ENCODE measurements around the gene SYT17.

Gene SYT17

DNA sequence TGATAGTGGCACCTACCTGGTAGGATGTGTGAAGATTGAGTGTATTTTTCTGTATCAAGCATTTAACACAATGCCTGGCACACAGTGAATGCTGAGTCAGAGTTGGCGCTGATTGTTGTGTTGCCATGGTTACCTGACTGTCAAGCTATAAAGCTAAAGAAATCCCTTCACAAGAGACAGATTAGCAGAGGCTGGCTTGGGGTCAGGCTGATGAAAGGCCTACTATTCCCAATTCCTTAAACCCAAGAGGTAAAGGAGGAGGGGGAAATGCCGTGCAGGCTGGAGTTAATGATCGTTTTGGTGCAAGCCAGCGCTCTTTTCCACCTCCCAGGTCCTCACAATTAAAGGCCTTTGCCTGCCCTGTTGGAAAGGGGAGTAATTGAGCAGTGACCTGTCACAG, 123.4 kb downstream of the SYT17 start:
- Histone ChIP-seq H3K27ac (ENCODE audit: low read length) (no peak overlapping the region), H3K4me1 (ENCODE audit: control insufficient read depth in 1 of 2, insufficient read depth in 2 of 2, low read length in 2 of 2) (no peaks in the 10 kb centered on the region), H3K9me3 (ENCODE audit: control insufficient read depth in 1 of 2, low read length in 2 of 2) (no peaks in the 10 kb centered on the region), H3K36me3 (ENCODE audit: control insufficient read depth in 1 of 2, insufficient read depth in 2 of 2, low read length in 2 of 2) (no peaks in the 10 kb centered on the region), H3K27me3 (ENCODE audit: low read depth, low read length) (no peaks in the 10 kb centered on the region), H3K4me3 (ENCODE audit: low read depth in 1 of 2, low read length in 2 of 2) (no peak overlapping the region)

GRCh38 chr16:19292186-19292585, 124.1 kb downstream of the SYT17 start:
- no peaks in the 10 kb centered on the region for H3K27me3 ChIP-seq (ENCODE audit: low read depth, low read length)
- H3K4me3 ChIP-seq (ENCODE audit: low read depth in 1 of 2, low read length in 2 of 2), result no peak overlapping the region
- no peaks in the 10 kb centered on the region for H3K36me3 ChIP-seq (ENCODE audit: control insufficient read depth in 1 of 2, insufficient read depth in 2 of 2, low read length in 2 of 2)
- H3K9me3 ChIP-seq (ENCODE audit: control insufficient read depth in 1 of 2, low read length in 2 of 2), result no peaks in the 10 kb centered on the region
- H3K4me1 ChIP-seq (ENCODE audit: control insufficient read depth in 1 of 2, insufficient read depth in 2 of 2, low read length in 2 of 2), result no peaks in the 10 kb centered on the region
- no peak overlapping the region for H3K27ac ChIP-seq (ENCODE audit: low read length)

DNA sequence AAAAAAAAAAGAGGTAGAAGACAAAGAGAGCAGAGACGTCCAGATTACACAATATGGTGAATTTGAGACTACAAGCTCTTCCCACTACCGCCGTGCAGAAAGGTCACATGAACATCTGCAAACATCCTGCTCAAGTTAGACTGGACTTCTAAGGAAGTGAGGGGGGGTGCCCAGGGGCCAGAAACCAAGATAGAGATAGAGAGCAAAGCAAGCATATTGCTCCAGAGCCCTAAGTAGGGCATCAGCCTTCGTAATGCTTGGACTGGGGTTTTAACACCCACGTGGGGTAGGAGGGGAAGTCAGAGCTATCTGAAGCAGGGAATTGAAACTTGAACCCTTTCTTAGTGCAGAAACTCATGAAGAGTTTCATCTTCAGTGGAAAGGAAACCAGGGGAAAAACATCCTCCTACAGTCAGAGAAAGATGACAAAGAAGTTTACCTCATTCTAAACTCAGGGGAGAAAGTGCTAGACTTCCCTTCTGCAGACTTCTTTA, 126.2 kb downstream of the SYT17 start:
- Histone ChIP-seq H3K27me3 (ENCODE audit: low read depth, low read length) (no peaks in the 10 kb centered on the region), H3K27ac (ENCODE audit: low read length) (no peak overlapping the region), H3K9me3 (ENCODE audit: control insufficient read depth in 1 of 2, low read length in 2 of 2) (no peaks in the 10 kb centered on the region), H3K4me3 (ENCODE audit: low read depth in 1 of 2, low read length in 2 of 2) (no peak overlapping the region), H3K4me1 (ENCODE audit: control insufficient read depth in 1 of 2, insufficient read depth in 2 of 2, low read length in 2 of 2) (no peaks in the 10 kb centered on the region), H3K36me3 (ENCODE audit: control insufficient read depth in 1 of 2, insufficient read depth in 2 of 2, low read length in 2 of 2) (no peaks in the 10 kb centered on the region)

DNA sequence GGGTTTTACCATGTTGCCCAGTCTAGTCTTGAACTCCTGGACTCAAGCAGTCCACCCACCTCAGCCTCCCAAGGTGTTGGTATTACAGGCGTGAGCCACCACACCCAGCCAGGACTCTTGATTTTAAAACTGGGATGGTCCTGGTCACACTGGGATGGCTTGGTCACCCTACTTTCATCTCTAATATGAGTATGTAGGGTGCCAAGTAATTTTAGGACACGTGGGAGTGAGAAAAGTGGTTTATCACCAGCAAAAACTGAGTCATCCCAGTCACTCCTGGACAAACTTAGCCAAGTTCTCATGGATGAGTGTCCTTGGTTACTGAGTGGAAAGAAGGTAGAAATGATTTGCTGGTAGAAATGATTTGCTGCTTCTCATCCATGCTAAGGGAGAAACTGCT, 127.4 kb downstream of the SYT17 start:
- Histone ChIP-seq H3K36me3 (ENCODE audit: control insufficient read depth in 1 of 2, insufficient read depth in 2 of 2, low read length in 2 of 2) (no peaks in the 10 kb centered on the region), H3K9me3 (ENCODE audit: control insufficient read depth in 1 of 2, low read length in 2 of 2) (no peaks in the 10 kb centered on the region), H3K4me1 (ENCODE audit: control insufficient read depth in 1 of 2, insufficient read depth in 2 of 2, low read length in 2 of 2) (no peaks in the 10 kb centered on the region), H3K4me3 (ENCODE audit: low read depth in 1 of 2, low read length in 2 of 2) (no peak overlapping the region), H3K27ac (ENCODE audit: low read length) (no peak overlapping the region), H3K27me3 (ENCODE audit: low read depth, low read length) (no peaks in the 10 kb centered on the region)

DNA sequence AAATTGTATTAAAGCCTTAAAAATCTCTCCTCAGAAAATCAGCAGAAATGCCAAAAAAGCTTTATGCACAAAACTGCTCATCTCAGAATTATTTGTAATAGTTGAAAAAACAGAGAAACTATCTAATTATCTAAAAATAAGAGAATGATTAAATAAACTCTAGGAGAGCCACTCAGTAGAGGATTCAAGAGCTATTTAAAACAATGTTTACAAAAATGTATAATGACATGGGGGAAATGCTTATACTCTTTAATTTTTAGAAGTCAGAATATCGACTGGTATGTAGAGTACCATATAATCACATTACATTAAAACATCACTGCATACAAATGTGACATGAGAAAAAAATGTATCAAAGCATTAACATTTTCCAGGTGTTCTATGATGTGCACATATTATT, 129.4 kb downstream of the SYT17 start:
- Histone ChIP-seq H3K36me3 (ENCODE audit: control insufficient read depth in 1 of 2, insufficient read depth in 2 of 2, low read length in 2 of 2) (no peaks in the 10 kb centered on the region), H3K27ac (ENCODE audit: low read length) (no peak overlapping the region), H3K4me1 (ENCODE audit: control insufficient read depth in 1 of 2, insufficient read depth in 2 of 2, low read length in 2 of 2) (no peaks in the 10 kb centered on the region), H3K9me3 (ENCODE audit: control insufficient read depth in 1 of 2, low read length in 2 of 2) (no peaks in the 10 kb centered on the region), H3K4me3 (ENCODE audit: low read depth in 1 of 2, low read length in 2 of 2) (no peak overlapping the region), H3K27me3 (ENCODE audit: low read depth, low read length) (no peaks in the 10 kb centered on the region)

DNA sequence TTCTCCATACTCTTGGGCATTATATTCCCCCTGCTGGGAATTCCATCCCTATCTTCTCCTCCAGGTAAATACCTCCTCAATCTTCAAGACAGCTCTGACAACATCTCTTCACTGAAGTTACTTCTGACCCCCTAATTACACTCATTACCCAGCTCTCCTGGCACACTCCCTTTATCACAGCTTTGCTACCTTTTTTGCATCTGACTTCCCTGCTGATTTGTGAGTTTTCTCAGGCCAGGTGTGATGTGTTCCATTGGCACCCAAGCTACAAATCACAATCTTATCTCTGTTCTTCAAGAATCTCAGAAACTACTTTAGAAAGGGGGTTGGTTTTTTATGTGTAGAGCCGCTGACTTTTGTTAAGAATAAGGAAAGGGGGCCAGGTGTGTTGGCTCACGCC, 131.5 kb downstream of the SYT17 start:
- no peaks in the 10 kb centered on the region for H3K9me3 ChIP-seq (ENCODE audit: control insufficient read depth in 1 of 2, low read length in 2 of 2)
- H3K4me3 ChIP-seq (ENCODE audit: low read depth in 1 of 2, low read length in 2 of 2), result no peak overlapping the region
- no peak overlapping the region for H3K27ac ChIP-seq (ENCODE audit: low read length)
- H3K4me1 ChIP-seq (ENCODE audit: control insufficient read depth in 1 of 2, insufficient read depth in 2 of 2, low read length in 2 of 2), result no peaks in the 10 kb centered on the region
- H3K36me3 ChIP-seq (ENCODE audit: control insufficient read depth in 1 of 2, insufficient read depth in 2 of 2, low read length in 2 of 2), result no peaks in the 10 kb centered on the region
- H3K27me3 ChIP-seq (ENCODE audit: low read depth, low read length), result no peaks in the 10 kb centered on the region

- no peak overlapping the region for H3K27ac ChIP-seq (ENCODE audit: low read length)
- no peak overlapping the region for H3K4me3 ChIP-seq (ENCODE audit: low read depth in 1 of 2, low read length in 2 of 2)
- H3K27me3 ChIP-seq (ENCODE audit: low read depth, low read length), result no peaks in the 10 kb centered on the region
- H3K4me1 ChIP-seq (ENCODE audit: control insufficient read depth in 1 of 2, insufficient read depth in 2 of 2, low read length in 2 of 2), result no peaks in the 10 kb centered on the region
- no peaks in the 10 kb centered on the region for H3K9me3 ChIP-seq (ENCODE audit: control insufficient read depth in 1 of 2, low read length in 2 of 2)
- H3K36me3 ChIP-seq (ENCODE audit: control insufficient read depth in 1 of 2, insufficient read depth in 2 of 2, low read length in 2 of 2), result no peaks in the 10 kb centered on the region
Observed at GRCh38 chr16:19301931-19302330, 133.9 kb downstream of the SYT17 start.

DNA sequence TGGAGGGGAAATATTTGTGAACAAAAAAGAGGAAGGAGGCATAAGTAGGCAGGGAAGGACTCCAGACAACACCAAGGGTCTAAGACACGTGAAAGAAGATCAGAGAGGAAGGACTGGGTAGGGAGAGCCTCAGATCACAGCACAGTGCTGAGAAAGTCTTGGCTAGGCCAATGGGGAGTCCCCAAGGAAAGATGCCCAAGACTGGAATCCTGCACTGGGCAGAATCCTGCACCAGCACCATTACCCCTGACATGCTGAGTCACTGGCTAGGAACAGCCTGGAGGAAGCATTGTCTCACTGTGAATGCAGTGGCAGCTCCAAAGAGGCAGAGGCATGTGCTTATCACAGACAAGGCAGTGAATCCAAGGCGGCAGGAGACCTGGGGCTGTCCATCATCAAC, 136.7 kb downstream of the SYT17 start:
- H3K36me3 ChIP-seq (ENCODE audit: control insufficient read depth in 1 of 2, insufficient read depth in 2 of 2, low read length in 2 of 2), result no peaks in the 10 kb centered on the region
- H3K27me3 ChIP-seq (ENCODE audit: low read depth, low read length), result no peaks in the 10 kb centered on the region
- H3K4me3 ChIP-seq (ENCODE audit: low read depth in 1 of 2, low read length in 2 of 2), result no peak overlapping the region
- H3K27ac ChIP-seq (ENCODE audit: low read length), result no peak overlapping the region
- H3K9me3 ChIP-seq (ENCODE audit: control insufficient read depth in 1 of 2, low read length in 2 of 2), result no peaks in the 10 kb centered on the region
- no peaks in the 10 kb centered on the region for H3K4me1 ChIP-seq (ENCODE audit: control insufficient read depth in 1 of 2, insufficient read depth in 2 of 2, low read length in 2 of 2)

- H3K4me3 ChIP-seq (ENCODE audit: low read depth in 1 of 2, low read length in 2 of 2), result no peak overlapping the region
- H3K4me1 ChIP-seq (ENCODE audit: control insufficient read depth in 1 of 2, insufficient read depth in 2 of 2, low read length in 2 of 2), result no peaks in the 10 kb centered on the region
- no peaks in the 10 kb centered on the region for H3K27me3 ChIP-seq (ENCODE audit: low read depth, low read length)
- H3K27ac ChIP-seq (ENCODE audit: low read length), result no peak overlapping the region
- no peaks in the 10 kb centered on the region for H3K36me3 ChIP-seq (ENCODE audit: control insufficient read depth in 1 of 2, insufficient read depth in 2 of 2, low read length in 2 of 2)
- no peaks in the 10 kb centered on the region for H3K9me3 ChIP-seq (ENCODE audit: control insufficient read depth in 1 of 2, low read length in 2 of 2)
Observed at GRCh38 chr16:19305443-19305842, 137.4 kb downstream of the SYT17 start.

DNA sequence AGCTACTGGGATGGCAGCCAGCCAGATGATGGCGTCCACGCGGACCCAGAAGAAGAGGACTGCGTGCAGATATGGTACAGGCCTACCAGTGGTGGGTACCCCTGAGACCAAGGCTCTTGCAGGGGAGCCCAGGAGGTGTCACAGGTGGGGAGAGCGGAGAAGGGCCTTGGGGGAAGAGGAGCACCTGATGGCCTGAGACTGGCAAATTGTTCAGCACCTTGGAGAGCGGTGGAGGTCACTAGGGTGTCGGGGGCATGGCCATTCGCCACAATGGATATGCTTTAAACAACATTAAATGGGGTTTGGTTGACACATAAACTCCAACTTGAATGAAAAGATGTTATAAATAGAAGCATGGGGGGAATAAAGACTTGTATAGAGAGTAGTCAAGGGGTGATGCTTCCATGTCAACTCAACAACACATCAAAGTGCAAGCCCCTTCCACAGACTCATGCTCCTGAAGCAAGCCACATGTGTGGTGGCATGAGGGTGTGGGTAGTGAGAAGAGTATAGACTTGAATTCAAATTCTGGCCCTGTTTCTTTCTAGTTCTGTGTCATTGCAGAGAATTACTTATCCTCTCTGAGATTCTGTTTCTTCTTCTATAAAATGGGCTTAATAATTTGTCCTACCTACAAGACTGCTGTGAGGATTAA, 139.7 kb downstream of the SYT17 start:
- Histone ChIP-seq H3K9me3 (ENCODE audit: control insufficient read depth in 1 of 2, low read length in 2 of 2) (no peaks in the 10 kb centered on the region), H3K4me3 (ENCODE audit: low read depth in 1 of 2, low read length in 2 of 2) (no peak overlapping the region), H3K36me3 (ENCODE audit: control insufficient read depth in 1 of 2, insufficient read depth in 2 of 2, low read length in 2 of 2) (no peaks in the 10 kb centered on the region), H3K4me1 (ENCODE audit: control insufficient read depth in 1 of 2, insufficient read depth in 2 of 2, low read length in 2 of 2) (no peaks in the 10 kb centered on the region), H3K27me3 (ENCODE audit: low read depth, low read length) (no peaks in the 10 kb centered on the region), H3K27ac (ENCODE audit: low read length) (no peak overlapping the region)

- Histone ChIP-seq H3K36me3 (ENCODE audit: control insufficient read depth in 1 of 2, insufficient read depth in 2 of 2, low read length in 2 of 2) (no peaks in the 10 kb centered on the region), H3K4me1 (ENCODE audit: control insufficient read depth in 1 of 2, insufficient read depth in 2 of 2, low read length in 2 of 2) (no peaks in the 10 kb centered on the region), H3K27me3 (ENCODE audit: low read depth, low read length) (no peaks in the 10 kb centered on the region), H3K27ac (ENCODE audit: low read length) (no peak overlapping the region), H3K4me3 (ENCODE audit: low read depth in 1 of 2, low read length in 2 of 2) (no peak overlapping the region), H3K9me3 (ENCODE audit: control insufficient read depth in 1 of 2, low read length in 2 of 2) (peaks cover 0 to 2% of the 10 kb centered on the region in 2 donors)
Observed at GRCh38 chr16:19308392-19308791, 140.4 kb downstream of the SYT17 start.

GRCh38 chr16:19309178-19309577, 141.1 kb downstream of the SYT17 start:
- H3K36me3 ChIP-seq (ENCODE audit: control insufficient read depth in 1 of 2, insufficient read depth in 2 of 2, low read length in 2 of 2), result no peaks in the 10 kb centered on the region
- no peak overlapping the region for H3K4me3 ChIP-seq (ENCODE audit: low read depth in 1 of 2, low read length in 2 of 2)
- H3K9me3 ChIP-seq (ENCODE audit: control insufficient read depth in 1 of 2, low read length in 2 of 2), result peaks cover 0 to 2% of the 10 kb centered on the region in 2 donors
- no peak overlapping the region for H3K27ac ChIP-seq (ENCODE audit: low read length)
- no peaks in the 10 kb centered on the region for H3K27me3 ChIP-seq (ENCODE audit: low read depth, low read length)
- H3K4me1 ChIP-seq (ENCODE audit: control insufficient read depth in 1 of 2, insufficient read depth in 2 of 2, low read length in 2 of 2), result no peaks in the 10 kb centered on the region
